SK-N-SH (cell line): ENCODE data around the gene GNB5. TPM values are rescaled to one million over a fixed set of nuclear protein-coding genes. Genes with fewer than 3 reads are reported as not detected.

Experiments
- CTCF ChIA-PET: fragments of 300-600, 350-600 bp; formaldehyde crosslinking; extraction: SDS; loops from one replicate; lab custom pipeline; 2021; lab: Yijun Ruan, JAX
- POLR2A ChIA-PET: fragments of 350-600 bp; sonication (Branson Sonifier 250); formaldehyde crosslinking; extraction: SDS; loops from one replicate; lab custom pipeline; 2020; ENCODE audit warnings: antibody characterized with exemption, inconsistent platforms; lab: Yijun Ruan, JAX
- DNase-seq: peaks from one replicate; pipeline ENCODE4 v3.0.0; 2012
- H2AFZ ChIP-seq: fragments of 200-600 bp; sonication (generic); 2 replicates; pipeline ENCODE4 v1.8.1; 2016; ENCODE audit warnings: antibody characterized with exemption, mild to moderate bottlenecking, low read depth
- H3F3A ChIP-seq: fragments of 200-600 bp; sonication (generic); replicated peaks from 2 replicates; pipeline ENCODE3; 2016; ENCODE audit warnings: antibody characterized with exemption, mild to moderate bottlenecking; ENCODE audit not compliant: insufficient read depth
- H3K27ac ChIP-seq, 2 experiments: fragments of 200-500 bp in 1 of 2; fragments of 200-600 bp in 1 of 2; sonication (Bioruptor generic) in 1 of 2; sonication (generic), shearing (Covaris generic) in 1 of 2; 2 replicates each; pipeline versions ENCODE4 v1.5.1 to v1.6.1; 2014 to 2016; ENCODE audit warnings: low read depth in 2 of 2, inconsistent platforms in 1 of 2, low read length in 1 of 2, mild to moderate bottlenecking in 1 of 2, mixed read lengths in 1 of 2
- H3K27me3 ChIP-seq: fragments of 200-600 bp; sonication (generic), shearing (Covaris generic); 2 replicates; pipeline ENCODE4 v1.6.1; 2016; ENCODE audit warnings: mixed run types; ENCODE audit not compliant: insufficient read depth
- H3K36me3 ChIP-seq, 2 experiments: fragments of 200-500 bp in 1 of 2; fragments of 200-600 bp in 1 of 2; sonication (Bioruptor generic) in 1 of 2; sonication (generic) in 1 of 2; replicated peaks in 1 of 2; 2 replicates each; pipeline versions ENCODE3 to v1.5.1; 2014 to 2016; ENCODE audit warnings: low read length in 1 of 2, mild to moderate bottlenecking in 1 of 2; ENCODE audit not compliant: insufficient read depth in 2 of 2, control insufficient read depth in 1 of 2
- H3K4me1 ChIP-seq, 2 experiments: fragments of 200-500 bp in 1 of 2; fragments of 200-600 bp in 1 of 2; sonication (Bioruptor generic) in 1 of 2; sonication (generic), shearing (Covaris generic) in 1 of 2; 2 replicates each; pipeline versions ENCODE4 v1.5.1 to v1.6.1; 2014 to 2016; ENCODE audit warnings: low read depth in 1 of 2, low read length in 1 of 2, mixed run types in 1 of 2; ENCODE audit not compliant: insufficient read depth in 2 of 2, control insufficient read depth in 1 of 2
- H3K4me2 ChIP-seq: fragments of 200-600 bp; sonication (generic), shearing (Covaris generic); 2 replicates; pipeline ENCODE4 v1.6.1; 2017; ENCODE audit warnings: mixed run types
- H3K4me3 ChIP-seq, 2 experiments: fragments of 200-500 bp in 1 of 2; fragments of 200-600 bp in 1 of 2; sonication (Bioruptor generic) in 1 of 2; sonication (generic), shearing (Covaris generic) in 1 of 2; 2 replicates each; pipeline versions ENCODE4 v1.5.1 to v1.8.1; 2014 to 2016; ENCODE audit warnings: low read depth in 2 of 2, inconsistent platforms in 1 of 2, low read length in 1 of 2, mild to moderate bottlenecking in 1 of 2, mixed read lengths in 1 of 2, moderate library complexity in 1 of 2
- H3K79me2 ChIP-seq: fragments of 200-600 bp; sonication (generic); 2 replicates; pipeline ENCODE4 v1.8.1; 2017; ENCODE audit warnings: mild to moderate bottlenecking; ENCODE audit not compliant: insufficient read depth
- H3K9ac ChIP-seq: fragments of 200-600 bp; sonication (generic); 2 replicates; pipeline ENCODE4 v1.6.1; 2017; ENCODE audit warnings: mixed run types
- H3K9me2 ChIP-seq: fragments of 200-600 bp; sonication (generic); 2 replicates; pipeline ENCODE4 v1.6.1; 2017; ENCODE audit warnings: mixed run types
- H3K9me3 ChIP-seq: fragments of 200-600 bp; sonication (generic); 2 replicates; pipeline ENCODE4 v1.6.1; 2017; ENCODE audit warnings: mixed run types, mild to moderate bottlenecking, moderate library complexity
- H4K20me1 ChIP-seq: fragments of 200-600 bp; sonication (generic); 2 replicates; pipeline ENCODE4 v1.6.1; 2017; ENCODE audit warnings: mild to moderate bottlenecking, mixed run types; ENCODE audit not compliant: insufficient read depth
- CHD2 ChIP-seq: fragments of 150-350 bp; IDR thresholded peaks from 2 replicates; pipeline ENCODE4 v1.6.1; 2018; ENCODE audit warnings: low read length; ENCODE audit not compliant: partially characterized antibody
- FOXJ3 ChIP-seq: sonication (generic); formaldehyde crosslinking; IDR thresholded peaks from 2 replicates; pipeline ENCODE4 v1.5.1; 2020; ENCODE audit warnings: mild to moderate bottlenecking, missing genetic modification reagents
- MXI1 ChIP-seq: IDR thresholded peaks from 2 replicates; pipeline ENCODE4 v1.6.1; 2012; ENCODE audit warnings: mild to moderate bottlenecking, low read depth, low read length, improper control_type of control experiment
- NRF1 ChIP-seq: IDR thresholded peaks from 2 replicates; pipeline ENCODE4 v1.6.1; 2012; ENCODE audit warnings: low read depth, mild to moderate bottlenecking, low read length
- POLR2AphosphoS5 ChIP-seq: IDR thresholded peaks from 2 replicates; pipeline ENCODE4 v1.6.1; 2012; ENCODE audit warnings: low read depth, low read length
- SIN3A ChIP-seq: IDR thresholded peaks from 2 replicates; pipeline ENCODE4 v1.6.1; 2012; ENCODE audit warnings: low read depth, mild to moderate bottlenecking, low read length, moderate library complexity, borderline replicate concordance
- TAF1 ChIP-seq: IDR thresholded peaks from 2 replicates; pipeline ENCODE4 v1.6.1; 2012; ENCODE audit warnings: low read depth, mild to moderate bottlenecking, low read length, moderate library complexity, borderline replicate concordance
- WGBS: methylation state at CpG from one replicate; pipeline ENCODE4 v1.1.6; 2017; ENCODE audit warnings: low lambda C conversion rate; 5-methylcytosine and 5-hydroxymethylcytosine counted together
- polyA plus RNA-seq, 3 experiments: library from polyadenylated mRNA; depleted of rRNA; stranded (reverse); fragments of >200 nt; gene quantifications; 2 replicates each; pipeline ENCODE4 v1.2.3, GENCODE V29; 2012
- TF ChIP-seq, protein P1 (sequence below): fragments of 200-600 bp; sonication (generic); IDR thresholded peaks from 2 replicates; pipeline ENCODE4 v1.6.1; 2017; ENCODE audit warnings: antibody characterized with exemption, mild to moderate bottlenecking, moderate library complexity
- TF ChIP-seq, protein P2 (sequence below): IDR thresholded peaks from 2 replicates; pipeline ENCODE4 v1.4.0; 2012; ENCODE audit warnings: low read depth, borderline replicate concordance
- TF ChIP-seq, protein P3 (sequence below): IDR thresholded peaks from 2 replicates; pipeline ENCODE4 v1.4.0; 2012; ENCODE audit warnings: low read depth, borderline replicate concordance
- TF ChIP-seq, protein P4 (sequence below): fragments of 150-350 bp; IDR thresholded peaks from 2 replicates; pipeline ENCODE4 v1.6.1; 2016; ENCODE audit warnings: mild to moderate bottlenecking, low read depth, low read length
- TF ChIP-seq, protein P5 (sequence below): IDR thresholded peaks from 2 replicates; pipeline ENCODE4 v1.6.1; 2012; ENCODE audit warnings: mild to moderate bottlenecking, low read depth, low read length, moderate library complexity
- TF ChIP-seq, protein P6 (sequence below): IDR thresholded peaks from 2 replicates; pipeline ENCODE4 v1.4.0; 2012; ENCODE audit warnings: low read depth

GNB5 gene
- polyA plus RNA-seq, 1 of the 3 experiments (the other 2 are of a cell fraction): 73.7 TPM

DNA sequence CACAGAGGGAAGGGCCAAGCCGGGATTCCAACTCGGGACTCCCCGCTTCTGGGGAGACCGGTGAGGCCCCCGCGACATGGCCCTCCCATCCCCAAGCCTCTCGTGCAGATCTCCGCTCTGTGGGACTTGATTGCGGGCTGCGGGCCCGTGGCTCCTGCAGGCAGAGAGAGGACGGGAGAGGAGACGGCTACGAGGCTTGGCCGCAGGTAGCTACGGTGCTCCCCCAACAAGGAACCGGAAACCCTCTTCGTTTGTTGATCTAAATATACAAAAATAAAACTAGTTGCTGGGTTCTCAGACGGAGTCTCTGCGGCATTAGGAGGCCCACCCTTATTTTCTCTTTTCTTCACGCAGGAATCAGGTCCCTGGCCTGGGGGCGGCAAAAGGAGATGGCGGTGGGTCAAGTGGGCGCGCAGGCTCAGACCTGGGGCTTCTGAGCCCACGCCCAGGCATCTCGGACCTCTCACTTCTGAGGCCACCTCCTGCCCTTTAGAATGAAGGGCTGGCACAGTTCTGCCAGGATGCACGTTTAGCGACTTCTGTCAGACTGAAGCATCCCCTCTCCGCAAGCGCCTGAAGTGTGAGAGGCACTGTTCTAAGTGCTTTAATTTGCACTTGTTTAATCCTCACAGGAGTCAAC, 10.9 kb downstream of the GNB5 start (continued):
- TF ChIP-seq FOXJ3 (no peak), NRF1 (no peak)
- TF ChIP-seq, protein P1, sequence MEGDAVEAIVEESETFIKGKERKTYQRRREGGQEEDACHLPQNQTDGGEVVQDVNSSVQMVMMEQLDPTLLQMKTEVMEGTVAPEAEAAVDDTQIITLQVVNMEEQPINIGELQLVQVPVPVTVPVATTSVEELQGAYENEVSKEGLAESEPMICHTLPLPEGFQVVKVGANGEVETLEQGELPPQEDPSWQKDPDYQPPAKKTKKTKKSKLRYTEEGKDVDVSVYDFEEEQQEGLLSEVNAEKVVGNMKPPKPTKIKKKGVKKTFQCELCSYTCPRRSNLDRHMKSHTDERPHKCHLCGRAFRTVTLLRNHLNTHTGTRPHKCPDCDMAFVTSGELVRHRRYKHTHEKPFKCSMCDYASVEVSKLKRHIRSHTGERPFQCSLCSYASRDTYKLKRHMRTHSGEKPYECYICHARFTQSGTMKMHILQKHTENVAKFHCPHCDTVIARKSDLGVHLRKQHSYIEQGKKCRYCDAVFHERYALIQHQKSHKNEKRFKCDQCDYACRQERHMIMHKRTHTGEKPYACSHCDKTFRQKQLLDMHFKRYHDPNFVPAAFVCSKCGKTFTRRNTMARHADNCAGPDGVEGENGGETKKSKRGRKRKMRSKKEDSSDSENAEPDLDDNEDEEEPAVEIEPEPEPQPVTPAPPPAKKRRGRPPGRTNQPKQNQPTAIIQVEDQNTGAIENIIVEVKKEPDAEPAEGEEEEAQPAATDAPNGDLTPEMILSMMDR: no peak
- TF ChIP-seq, protein P2, sequence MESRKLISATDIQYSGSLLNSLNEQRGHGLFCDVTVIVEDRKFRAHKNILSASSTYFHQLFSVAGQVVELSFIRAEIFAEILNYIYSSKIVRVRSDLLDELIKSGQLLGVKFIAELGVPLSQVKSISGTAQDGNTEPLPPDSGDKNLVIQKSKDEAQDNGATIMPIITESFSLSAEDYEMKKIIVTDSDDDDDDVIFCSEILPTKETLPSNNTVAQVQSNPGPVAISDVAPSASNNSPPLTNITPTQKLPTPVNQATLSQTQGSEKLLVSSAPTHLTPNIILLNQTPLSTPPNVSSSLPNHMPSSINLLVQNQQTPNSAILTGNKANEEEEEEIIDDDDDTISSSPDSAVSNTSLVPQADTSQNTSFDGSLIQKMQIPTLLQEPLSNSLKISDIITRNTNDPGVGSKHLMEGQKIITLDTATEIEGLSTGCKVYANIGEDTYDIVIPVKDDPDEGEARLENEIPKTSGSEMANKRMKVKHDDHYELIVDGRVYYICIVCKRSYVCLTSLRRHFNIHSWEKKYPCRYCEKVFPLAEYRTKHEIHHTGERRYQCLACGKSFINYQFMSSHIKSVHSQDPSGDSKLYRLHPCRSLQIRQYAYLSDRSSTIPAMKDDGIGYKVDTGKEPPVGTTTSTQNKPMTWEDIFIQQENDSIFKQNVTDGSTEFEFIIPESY: no peak
- TF ChIP-seq, protein P3, sequence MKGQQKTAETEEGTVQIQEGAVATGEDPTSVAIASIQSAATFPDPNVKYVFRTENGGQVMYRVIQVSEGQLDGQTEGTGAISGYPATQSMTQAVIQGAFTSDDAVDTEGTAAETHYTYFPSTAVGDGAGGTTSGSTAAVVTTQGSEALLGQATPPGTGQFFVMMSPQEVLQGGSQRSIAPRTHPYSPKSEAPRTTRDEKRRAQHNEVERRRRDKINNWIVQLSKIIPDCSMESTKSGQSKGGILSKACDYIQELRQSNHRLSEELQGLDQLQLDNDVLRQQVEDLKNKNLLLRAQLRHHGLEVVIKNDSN: no peak
- TF ChIP-seq, all 33 proteins: peak for 0

DNA sequence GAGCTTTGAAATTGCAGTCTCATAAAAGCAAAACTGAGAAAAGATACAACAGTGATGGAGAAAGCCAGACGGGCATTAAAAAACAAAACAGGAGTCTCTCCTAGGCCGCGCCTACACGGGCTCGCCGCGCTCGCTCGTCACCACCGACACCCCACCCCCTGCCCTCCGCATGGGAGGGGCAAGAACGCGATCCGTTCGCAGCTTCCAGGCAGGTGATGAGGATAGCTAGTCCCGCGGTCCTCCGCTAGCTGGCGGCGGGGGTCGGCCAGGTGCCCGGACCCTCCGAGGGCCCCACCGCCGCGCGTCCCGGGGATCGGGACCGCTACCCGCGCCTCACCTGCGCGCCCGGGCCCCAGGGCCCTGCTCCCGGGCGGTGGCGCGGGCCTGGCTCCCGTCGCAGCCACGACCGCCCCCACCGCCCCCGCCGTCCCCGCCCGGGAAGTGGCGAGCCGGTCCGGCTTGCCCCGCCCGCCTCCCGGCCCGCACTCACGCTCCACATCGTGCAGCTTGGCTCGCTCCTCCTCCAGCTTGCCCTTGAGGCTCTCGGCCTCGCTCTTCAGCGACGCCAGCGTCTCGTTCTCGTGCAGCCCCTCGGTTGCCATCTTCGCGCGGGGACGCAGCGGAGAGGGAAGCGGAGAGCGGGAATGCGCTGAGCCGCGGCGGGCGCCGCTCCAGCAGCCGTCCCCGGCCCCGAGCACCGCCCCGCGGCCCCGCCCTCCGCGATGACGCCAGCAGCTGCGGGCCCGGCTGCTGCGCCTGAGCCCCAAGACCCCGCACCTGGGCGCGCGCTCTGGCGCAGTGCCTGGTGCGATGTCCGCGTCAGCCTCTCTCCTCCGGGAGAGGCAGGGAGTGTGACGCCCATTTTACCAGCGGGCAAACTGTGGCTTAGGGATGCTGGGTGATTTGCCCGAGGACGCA, 11.7 kb downstream of the GNB5 start:
- TF ChIP-seq SIN3A: peak; percentile 67; the same call in 1 of the 2 replicates
- TF ChIP-seq, protein P4, sequence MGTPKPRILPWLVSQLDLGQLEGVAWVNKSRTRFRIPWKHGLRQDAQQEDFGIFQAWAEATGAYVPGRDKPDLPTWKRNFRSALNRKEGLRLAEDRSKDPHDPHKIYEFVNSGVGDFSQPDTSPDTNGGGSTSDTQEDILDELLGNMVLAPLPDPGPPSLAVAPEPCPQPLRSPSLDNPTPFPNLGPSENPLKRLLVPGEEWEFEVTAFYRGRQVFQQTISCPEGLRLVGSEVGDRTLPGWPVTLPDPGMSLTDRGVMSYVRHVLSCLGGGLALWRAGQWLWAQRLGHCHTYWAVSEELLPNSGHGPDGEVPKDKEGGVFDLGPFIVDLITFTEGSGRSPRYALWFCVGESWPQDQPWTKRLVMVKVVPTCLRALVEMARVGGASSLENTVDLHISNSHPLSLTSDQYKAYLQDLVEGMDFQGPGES: no peak
- TF ChIP-seq POLR2AphosphoS5: peak; percentile 56
- TF ChIP-seq CHD2: peak; percentile 41
- TF ChIP-seq, protein P2: no peak
- 0 out of 2 replicates have a peak, but pooled peaks have one; percentile 9 for TF ChIP-seq NRF1
- peak; percentile 49; the same call in 1 of the 2 replicates for TF ChIP-seq MXI1
- TF ChIP-seq TAF1: peak; percentile 48; the same call in 1 of the 2 replicates
- TF ChIP-seq, protein P5, sequence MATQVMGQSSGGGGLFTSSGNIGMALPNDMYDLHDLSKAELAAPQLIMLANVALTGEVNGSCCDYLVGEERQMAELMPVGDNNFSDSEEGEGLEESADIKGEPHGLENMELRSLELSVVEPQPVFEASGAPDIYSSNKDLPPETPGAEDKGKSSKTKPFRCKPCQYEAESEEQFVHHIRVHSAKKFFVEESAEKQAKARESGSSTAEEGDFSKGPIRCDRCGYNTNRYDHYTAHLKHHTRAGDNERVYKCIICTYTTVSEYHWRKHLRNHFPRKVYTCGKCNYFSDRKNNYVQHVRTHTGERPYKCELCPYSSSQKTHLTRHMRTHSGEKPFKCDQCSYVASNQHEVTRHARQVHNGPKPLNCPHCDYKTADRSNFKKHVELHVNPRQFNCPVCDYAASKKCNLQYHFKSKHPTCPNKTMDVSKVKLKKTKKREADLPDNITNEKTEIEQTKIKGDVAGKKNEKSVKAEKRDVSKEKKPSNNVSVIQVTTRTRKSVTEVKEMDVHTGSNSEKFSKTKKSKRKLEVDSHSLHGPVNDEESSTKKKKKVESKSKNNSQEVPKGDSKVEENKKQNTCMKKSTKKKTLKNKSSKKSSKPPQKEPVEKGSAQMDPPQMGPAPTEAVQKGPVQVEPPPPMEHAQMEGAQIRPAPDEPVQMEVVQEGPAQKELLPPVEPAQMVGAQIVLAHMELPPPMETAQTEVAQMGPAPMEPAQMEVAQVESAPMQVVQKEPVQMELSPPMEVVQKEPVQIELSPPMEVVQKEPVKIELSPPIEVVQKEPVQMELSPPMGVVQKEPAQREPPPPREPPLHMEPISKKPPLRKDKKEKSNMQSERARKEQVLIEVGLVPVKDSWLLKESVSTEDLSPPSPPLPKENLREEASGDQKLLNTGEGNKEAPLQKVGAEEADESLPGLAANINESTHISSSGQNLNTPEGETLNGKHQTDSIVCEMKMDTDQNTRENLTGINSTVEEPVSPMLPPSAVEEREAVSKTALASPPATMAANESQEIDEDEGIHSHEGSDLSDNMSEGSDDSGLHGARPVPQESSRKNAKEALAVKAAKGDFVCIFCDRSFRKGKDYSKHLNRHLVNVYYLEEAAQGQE: no peak
- TF ChIP-seq, protein P6, sequence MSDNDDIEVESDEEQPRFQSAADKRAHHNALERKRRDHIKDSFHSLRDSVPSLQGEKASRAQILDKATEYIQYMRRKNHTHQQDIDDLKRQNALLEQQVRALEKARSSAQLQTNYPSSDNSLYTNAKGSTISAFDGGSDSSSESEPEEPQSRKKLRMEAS: peak; percentile 66; the same call in 1 of the 2 replicates
- TF ChIP-seq, all 33 proteins: peak for 7
- H4K20me1 ChIP-seq: no peaks in the 10 kb centered on the region
- DNase-seq: peak; percentile 95
- H3K36me3 ChIP-seq: peaks cover 0 to 7% of the 10 kb centered on the region in 2 experiments
- H3K27ac ChIP-seq: peak overlapping the region; percentile 73 to 88
- H2AFZ ChIP-seq: peak overlapping the region; percentile 97
- no peaks in the 10 kb centered on the region for H3K27me3 ChIP-seq
- under 1% methylated on average over 20 of the region's 105 CpGs for WGBS
- H3K9me2 ChIP-seq: no peaks in the 10 kb centered on the region
- H3K9me3 ChIP-seq: no peaks in the 10 kb centered on the region
- peaks cover 46% of the 10 kb centered on the region for H3K79me2 ChIP-seq
- POLR2A ChIA-PET: interaction anchor here (0.6 to 2.3 kb wide), 5 partner anchors 43 to 208 kb away, joined by 3 to 11 read pairs (median 5); partner anchors contain the start of gene LEO1
- peak overlapping the region; percentile 82 for H3K4me2 ChIP-seq
- H3K9ac ChIP-seq: peak overlapping the region; percentile 80
- H3K4me3 ChIP-seq: peak overlapping the region; percentile 75 to 84
- no peaks in the 10 kb centered on the region for H3F3A ChIP-seq
- CTCF ChIA-PET: interaction anchor here (1.3 to 2.6 kb wide), 3 partner anchors 29 to 160 kb away, joined by 3 to 9 read pairs (median 5); no protein-coding TSS in a partner anchor
- peaks cover 7 to 11% of the 10 kb centered on the region in 2 experiments; a peak in 1 of 4 replicates for H3K4me1 ChIP-seq
